Muscle layer of duodenum (tissue), 2 donors: ENCODE measurements around the gene CEP112.

ENCODE experiments used
- H3K27ac ChIP-seq: one replicate; pipeline ENCODE4 v1.7.0; 2013; ENCODE audit warnings: mild to moderate bottlenecking, low read length
- H3K27me3 ChIP-seq: one replicate; pipeline ENCODE4 v1.7.0; 2013; ENCODE audit warnings: low read depth, mild to moderate bottlenecking, control low read depth, low read length
- H3K36me3 ChIP-seq, 2 donors: one replicate each; pipeline ENCODE4 v1.7.0; 2013; ENCODE audit warnings: low read length in 2 of 2, control low read depth in 1 of 2, mild to moderate bottlenecking in 1 of 2; ENCODE audit not compliant: insufficient read depth in 2 of 2, control insufficient read depth in 1 of 2
- H3K4me1 ChIP-seq, 2 donors: one replicate each; pipeline ENCODE4 v1.7.0; 2013; ENCODE audit warnings: low read length in 2 of 2, mild to moderate bottlenecking in 2 of 2, control low read depth in 1 of 2, moderate library complexity in 1 of 2; ENCODE audit not compliant: insufficient read depth in 2 of 2, control insufficient read depth in 1 of 2
- H3K4me3 ChIP-seq, 2 donors: one replicate each; pipeline ENCODE4 v1.7.0; 2013; ENCODE audit warnings: low read length in 2 of 2, low read depth in 1 of 2, mild to moderate bottlenecking in 1 of 2
- H3K9me3 ChIP-seq, 2 donors: one replicate each; pipeline ENCODE4 v1.7.0; 2013; ENCODE audit warnings: low read length in 2 of 2, control low read depth in 1 of 2, mild to moderate bottlenecking in 1 of 2; ENCODE audit not compliant: control insufficient read depth in 1 of 2
- donor health status: healthy.

The CEP112 gene

GRCh38 chr17:66146394-66146793 lies 45.5 kb downstream of the CEP112 start:
- Histone ChIP-seq H3K27me3 (no peaks in the 10 kb centered on the region), H3K27ac (no peak overlapping the region), H3K9me3 (no peaks in the 10 kb centered on the region), H3K4me1 (no peaks in the 10 kb centered on the region), H3K4me3 (no peak overlapping the region), H3K36me3 (peaks cover 0 to 3% of the 10 kb centered on the region in 2 donors)

- no peaks in the 10 kb centered on the region for H3K4me1 ChIP-seq
- H3K27ac ChIP-seq = no peak overlapping the region
- no peak overlapping the region for H3K4me3 ChIP-seq
- H3K27me3 ChIP-seq = no peaks in the 10 kb centered on the region
- no peaks in the 10 kb centered on the region for H3K9me3 ChIP-seq
- H3K36me3 ChIP-seq = peaks cover 0 to 3% of the 10 kb centered on the region in 2 donors
Observed at GRCh38 chr17:66143657-66144282, 48.2 kb downstream of the CEP112 start.

DNA sequence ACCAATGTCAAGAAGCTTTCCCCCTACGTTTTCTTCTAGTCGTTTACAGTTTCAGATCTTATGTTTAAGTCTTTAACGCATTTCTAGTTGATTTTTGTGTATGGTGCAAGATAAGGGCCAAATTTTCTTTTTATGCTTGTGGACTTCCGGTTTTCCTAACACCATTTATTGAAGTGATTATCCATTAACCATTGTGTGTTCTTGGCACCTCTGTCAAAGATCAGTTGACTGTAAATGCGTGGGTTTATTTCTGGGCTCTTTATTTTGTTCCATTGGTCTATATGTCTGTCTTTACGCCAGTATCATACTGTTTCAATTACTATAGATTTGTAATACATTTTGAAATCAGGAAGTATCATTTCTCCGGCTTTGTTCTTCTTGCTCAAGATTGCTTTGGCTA lies 49.5 kb downstream of the CEP112 start:
- no peaks in the 10 kb centered on the region for H3K9me3 ChIP-seq
- no peak overlapping the region for H3K27ac ChIP-seq
- no peaks in the 10 kb centered on the region for H3K4me1 ChIP-seq
- peaks cover 0 to 3% of the 10 kb centered on the region in 2 donors for H3K36me3 ChIP-seq
- no peaks in the 10 kb centered on the region for H3K27me3 ChIP-seq
- no peak overlapping the region for H3K4me3 ChIP-seq

GRCh38 chr17:66138120-66138519 lies 53.8 kb downstream of the CEP112 start:
- H3K4me1 ChIP-seq = no peaks in the 10 kb centered on the region
- H3K27ac ChIP-seq = no peak overlapping the region
- no peaks in the 10 kb centered on the region for H3K9me3 ChIP-seq
- no peaks in the 10 kb centered on the region for H3K27me3 ChIP-seq
- no peak overlapping the region for H3K4me3 ChIP-seq
- H3K36me3 ChIP-seq = peaks cover 0 to 3% of the 10 kb centered on the region in 2 donors

DNA sequence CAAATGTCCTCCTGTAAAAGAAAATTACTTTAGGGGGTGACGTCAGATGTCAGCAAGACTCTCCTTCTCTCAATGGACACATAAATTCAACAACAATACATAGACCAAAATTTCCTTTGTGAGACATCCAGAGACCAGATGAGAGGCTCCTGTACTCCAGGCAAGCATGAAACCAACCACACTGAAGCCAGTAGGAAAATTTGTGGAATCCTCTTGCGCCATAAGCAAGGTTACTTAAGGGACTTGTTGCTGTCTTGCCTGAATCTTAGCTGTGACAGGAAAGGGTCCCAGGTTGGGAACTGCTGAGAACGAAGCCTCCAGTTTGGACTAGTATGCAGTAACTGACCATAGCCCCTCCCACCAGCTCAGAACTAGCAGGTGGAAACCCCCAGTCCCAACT lies 56.0 kb downstream of the CEP112 start:
- no peaks in the 10 kb centered on the region for H3K27me3 ChIP-seq
- no peak overlapping the region for H3K4me3 ChIP-seq
- no peaks in the 10 kb centered on the region for H3K9me3 ChIP-seq
- peaks cover 0 to 3% of the 10 kb centered on the region in 2 donors for H3K36me3 ChIP-seq
- no peak overlapping the region for H3K27ac ChIP-seq
- no peaks in the 10 kb centered on the region for H3K4me1 ChIP-seq

- Histone ChIP-seq H3K36me3 (peaks cover 0 to 3% of the 10 kb centered on the region in 2 donors), H3K27me3 (no peaks in the 10 kb centered on the region), H3K4me3 (no peak overlapping the region)
Observed at GRCh38 chr17:66135219-66135618, 56.7 kb downstream of the CEP112 start.

DNA sequence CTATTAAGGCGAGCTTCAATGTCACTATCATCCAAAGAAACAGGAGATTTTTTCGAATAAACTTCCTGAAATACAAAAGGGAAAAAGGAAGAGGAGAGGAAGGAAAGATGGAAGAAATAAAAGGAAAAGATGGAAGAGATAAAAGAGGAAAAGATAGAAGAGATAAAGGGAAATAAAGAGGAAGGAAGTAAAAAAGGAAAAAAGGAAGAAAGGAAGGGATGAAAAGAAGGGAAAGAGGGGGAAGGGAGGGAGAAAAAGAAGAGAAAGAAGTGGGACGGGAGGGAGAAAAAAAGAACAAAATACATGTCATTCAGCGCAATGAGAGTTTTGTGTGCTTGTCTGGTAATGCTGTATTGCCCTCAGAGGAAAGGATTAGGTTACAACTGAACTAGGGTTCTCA lies 62.2 kb downstream of the CEP112 start:
- Histone ChIP-seq H3K4me3 (no peak overlapping the region), H3K4me1 (no peaks in the 10 kb centered on the region), H3K27ac (no peak overlapping the region), H3K36me3 (no peaks in the 10 kb centered on the region), H3K27me3 (no peaks in the 10 kb centered on the region), H3K9me3 (no peaks in the 10 kb centered on the region)

More at GRCh38 chr17:66135219-66135618, 56.7 kb downstream of the CEP112 start:
- no peaks in the 10 kb centered on the region for H3K9me3 ChIP-seq
- H3K27ac ChIP-seq = no peak overlapping the region
- no peaks in the 10 kb centered on the region for H3K4me1 ChIP-seq

- Histone ChIP-seq H3K4me3 (no peak overlapping the region), H3K36me3 (peaks cover 0 to 9% of the 10 kb centered on the region in 2 donors), H3K27me3 (no peaks in the 10 kb centered on the region), H3K9me3 (no peaks in the 10 kb centered on the region), H3K4me1 (no peaks in the 10 kb centered on the region), H3K27ac (no peak overlapping the region)
Observed at GRCh38 chr17:66126231-66126630, 65.7 kb downstream of the CEP112 start.

DNA sequence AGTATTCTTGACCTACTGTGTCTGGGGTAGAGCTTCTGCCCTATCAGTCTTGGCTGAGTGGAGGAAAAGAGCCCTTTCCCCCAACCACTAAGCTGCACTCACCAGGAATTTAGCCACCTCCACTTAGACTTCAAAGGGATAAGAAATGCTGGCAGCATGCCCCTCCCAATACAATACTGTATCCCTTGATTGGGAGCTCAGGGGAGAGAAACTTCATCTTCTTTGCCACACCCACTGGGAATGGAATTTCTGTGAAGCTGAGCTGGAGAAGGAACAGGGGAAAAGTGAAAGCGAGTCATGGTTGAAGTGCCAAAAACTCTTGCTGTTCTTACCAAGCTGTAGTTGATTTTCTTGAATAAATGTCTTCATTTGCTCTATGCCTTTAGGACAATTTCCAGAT lies 68.8 kb downstream of the CEP112 start:
- no peak overlapping the region for H3K4me3 ChIP-seq
- H3K27me3 ChIP-seq = no peaks in the 10 kb centered on the region
- no peaks in the 10 kb centered on the region for H3K4me1 ChIP-seq
- H3K27ac ChIP-seq = no peak overlapping the region
- no peaks in the 10 kb centered on the region for H3K9me3 ChIP-seq
- H3K36me3 ChIP-seq = peaks cover 0 to 9% of the 10 kb centered on the region in 2 donors

- Histone ChIP-seq H3K4me1 (no peaks in the 10 kb centered on the region), H3K9me3 (no peaks in the 10 kb centered on the region), H3K27me3 (no peaks in the 10 kb centered on the region), H3K27ac (no peak overlapping the region), H3K4me3 (no peak overlapping the region), H3K36me3 (peaks cover 0 to 5% of the 10 kb centered on the region in 2 donors)
Observed at GRCh38 chr17:66115246-66115645, 76.7 kb downstream of the CEP112 start.

GRCh38 chr17:66114609-66115008 lies 77.3 kb downstream of the CEP112 start:
- Histone ChIP-seq H3K27ac (no peak overlapping the region), H3K27me3 (no peaks in the 10 kb centered on the region), H3K4me1 (no peaks in the 10 kb centered on the region), H3K9me3 (no peaks in the 10 kb centered on the region), H3K36me3 (peaks cover 0 to 5% of the 10 kb centered on the region in 2 donors), H3K4me3 (no peak overlapping the region)

GRCh38 chr17:66107731-66108130 lies 84.2 kb downstream of the CEP112 start:
- no peaks in the 10 kb centered on the region for H3K4me1 ChIP-seq
- H3K27me3 ChIP-seq = no peaks in the 10 kb centered on the region
- H3K36me3 ChIP-seq = peaks cover 0 to 18% of the 10 kb centered on the region in 2 donors
- peaks cover 0 to 5% of the 10 kb centered on the region in 2 donors for H3K9me3 ChIP-seq
- H3K27ac ChIP-seq = no peak overlapping the region
- no peak overlapping the region for H3K4me3 ChIP-seq
